Measurements from ENCODE around the gene PCDH10.

The PCDH10 gene

GRCh38 chr4:133154725-133155124 is 5.6 kb downstream of the PCDH10 start:
- H3K36me3 ChIP-seq (ENCODE audit: insufficient read depth, low read length): no peaks in the 10 kb centered on the region
- H3K9me3 ChIP-seq (ENCODE audit: control insufficient read depth, insufficient read depth, low read length): no peaks in the 10 kb centered on the region
- H3K9ac ChIP-seq (ENCODE audit: low read depth, low read length): no peak overlapping the region; the same call in 1 of the 2 replicates
- 0 out of 2 replicates have a peak, but pooled peaks cover 6% of the 10 kb centered on the region for H3K4me1 ChIP-seq (ENCODE audit: insufficient read depth, low read length)

- Histone ChIP-seq H3K4me1 (ENCODE audit: insufficient read depth, low read length) (0 out of 2 replicates have a peak, but pooled peaks cover 6% of the 10 kb centered on the region), H3K9ac (ENCODE audit: low read depth, low read length) (no peak overlapping the region), H3K36me3 (ENCODE audit: insufficient read depth, low read length) (no peaks in the 10 kb centered on the region), H3K9me3 (ENCODE audit: control insufficient read depth, insufficient read depth, low read length) (no peaks in the 10 kb centered on the region)
These were observed 7.0 kb downstream of the PCDH10 start for GRCh38 chr4:133156096-133156495.

- no peaks in the 10 kb centered on the region for H3K9me3 ChIP-seq (ENCODE audit: control insufficient read depth, insufficient read depth, low read length)
- no peaks in the 10 kb centered on the region for H3K36me3 ChIP-seq (ENCODE audit: insufficient read depth, low read length)
- H3K4me1 ChIP-seq (ENCODE audit: insufficient read depth, low read length): 0 out of 2 replicates have a peak, but pooled peaks cover 6% of the 10 kb centered on the region
- H3K9ac ChIP-seq (ENCODE audit: low read depth, low read length): no peak overlapping the region
These were observed 7.5 kb downstream of the PCDH10 start for GRCh38 chr4:133156556-133156955.

GRCh38 chr4:133157460-133158160 is 8.5 kb downstream of the PCDH10 start:
- no peak overlapping the region for H3K9ac ChIP-seq (ENCODE audit: low read depth, low read length)
- no peaks in the 10 kb centered on the region for H3K9me3 ChIP-seq (ENCODE audit: control insufficient read depth, insufficient read depth, low read length)
- 0 out of 2 replicates have a peak, but pooled peaks cover 6% of the 10 kb centered on the region for H3K4me1 ChIP-seq (ENCODE audit: insufficient read depth, low read length)
- no peaks in the 10 kb centered on the region for H3K36me3 ChIP-seq (ENCODE audit: insufficient read depth, low read length)

GRCh38 chr4:133160853-133161252 is 11.8 kb downstream of the PCDH10 start:
- Histone ChIP-seq H3K9ac (ENCODE audit: low read depth, low read length) (no peak overlapping the region), H3K36me3 (ENCODE audit: insufficient read depth, low read length) (no peaks in the 10 kb centered on the region), H3K4me1 (ENCODE audit: insufficient read depth, low read length) (no peaks in the 10 kb centered on the region), H3K9me3 (ENCODE audit: control insufficient read depth, insufficient read depth, low read length) (no peaks in the 10 kb centered on the region)

- no peaks in the 10 kb centered on the region for H3K4me1 ChIP-seq (ENCODE audit: insufficient read depth, low read length)
- H3K9me3 ChIP-seq (ENCODE audit: control insufficient read depth, insufficient read depth, low read length): no peaks in the 10 kb centered on the region
- H3K36me3 ChIP-seq (ENCODE audit: insufficient read depth, low read length): no peaks in the 10 kb centered on the region
- no peak overlapping the region for H3K9ac ChIP-seq (ENCODE audit: low read depth, low read length)
These were observed 12.6 kb downstream of the PCDH10 start for GRCh38 chr4:133161570-133162295.

- no peaks in the 10 kb centered on the region for H3K36me3 ChIP-seq (ENCODE audit: insufficient read depth, low read length)
- no peaks in the 10 kb centered on the region for H3K9me3 ChIP-seq (ENCODE audit: control insufficient read depth, insufficient read depth, low read length)
- H3K4me1 ChIP-seq (ENCODE audit: insufficient read depth, low read length): no peaks in the 10 kb centered on the region
- H3K9ac ChIP-seq (ENCODE audit: low read depth, low read length): no peak overlapping the region
These were observed 13.8 kb downstream of the PCDH10 start for GRCh38 chr4:133162941-133163340.

- Histone ChIP-seq H3K9ac (ENCODE audit: low read depth, low read length) (no peak overlapping the region), H3K36me3 (ENCODE audit: insufficient read depth, low read length) (no peaks in the 10 kb centered on the region), H3K4me1 (ENCODE audit: insufficient read depth, low read length) (no peaks in the 10 kb centered on the region), H3K9me3 (ENCODE audit: control insufficient read depth, insufficient read depth, low read length) (no peaks in the 10 kb centered on the region)
These were observed 29.9 kb downstream of the PCDH10 start for GRCh38 chr4:133178956-133179355.

- H3K9me3 ChIP-seq (ENCODE audit: control insufficient read depth, insufficient read depth, low read length): no peaks in the 10 kb centered on the region
- no peaks in the 10 kb centered on the region for H3K36me3 ChIP-seq (ENCODE audit: insufficient read depth, low read length)
These were observed 37.1 kb downstream of the PCDH10 start for GRCh38 chr4:133186210-133186609.

GRCh38 chr4:133186845-133187244 is 37.8 kb downstream of the PCDH10 start:
- Histone ChIP-seq H3K4me1 (ENCODE audit: insufficient read depth, low read length) (no peaks in the 10 kb centered on the region), H3K36me3 (ENCODE audit: insufficient read depth, low read length) (no peaks in the 10 kb centered on the region), H3K9ac (ENCODE audit: low read depth, low read length) (no peak overlapping the region), H3K9me3 (ENCODE audit: control insufficient read depth, insufficient read depth, low read length) (no peaks in the 10 kb centered on the region)

More at GRCh38 chr4:133186210-133186609, 37.1 kb downstream of the PCDH10 start:
- no peaks in the 10 kb centered on the region for H3K4me1 ChIP-seq (ENCODE audit: insufficient read depth, low read length)
- H3K9ac ChIP-seq (ENCODE audit: low read depth, low read length): no peak overlapping the region

GRCh38 chr4:133188433-133189146 is 39.5 kb downstream of the PCDH10 start:
- no peaks in the 10 kb centered on the region for H3K4me1 ChIP-seq (ENCODE audit: insufficient read depth, low read length)
- no peaks in the 10 kb centered on the region for H3K36me3 ChIP-seq (ENCODE audit: insufficient read depth, low read length)
- H3K9me3 ChIP-seq (ENCODE audit: control insufficient read depth, insufficient read depth, low read length): no peaks in the 10 kb centered on the region
- H3K9ac ChIP-seq (ENCODE audit: low read depth, low read length): no peak overlapping the region

GRCh38 chr4:133189147-133189517 is 40.0 kb downstream of the PCDH10 start:
- no peaks in the 10 kb centered on the region for H3K4me1 ChIP-seq (ENCODE audit: insufficient read depth, low read length)
- no peaks in the 10 kb centered on the region for H3K36me3 ChIP-seq (ENCODE audit: insufficient read depth, low read length)
- H3K9me3 ChIP-seq (ENCODE audit: control insufficient read depth, insufficient read depth, low read length): no peaks in the 10 kb centered on the region
- no peak overlapping the region for H3K9ac ChIP-seq (ENCODE audit: low read depth, low read length)

- no peak overlapping the region for H3K9ac ChIP-seq (ENCODE audit: low read depth, low read length)
- no peaks in the 10 kb centered on the region for H3K9me3 ChIP-seq (ENCODE audit: control insufficient read depth, insufficient read depth, low read length)
- no peaks in the 10 kb centered on the region for H3K4me1 ChIP-seq (ENCODE audit: insufficient read depth, low read length)
- H3K36me3 ChIP-seq (ENCODE audit: insufficient read depth, low read length): no peaks in the 10 kb centered on the region
These were observed 41.0 kb downstream of the PCDH10 start for GRCh38 chr4:133190098-133190497.

GRCh38 chr4:133208694-133209285 is 59.7 kb downstream of the PCDH10 start:
- no peaks in the 10 kb centered on the region for H3K36me3 ChIP-seq (ENCODE audit: insufficient read depth, low read length)
- no peaks in the 10 kb centered on the region; the same call in 1 of the 2 replicates for H3K9me3 ChIP-seq (ENCODE audit: control insufficient read depth, insufficient read depth, low read length)
- no peaks in the 10 kb centered on the region for H3K4me1 ChIP-seq (ENCODE audit: insufficient read depth, low read length)
- H3K9ac ChIP-seq (ENCODE audit: low read depth, low read length): no peak overlapping the region
